WTC11 (cell line): ENCODE data around the gene ABCA13. TPM values are rescaled to one million over a fixed set of nuclear protein-coding genes. Genes with fewer than 3 reads are reported as not detected.

Experiments
- ATAC-seq: fragments of 200-7000 bp; cut with Tn5 transposase; 2 replicates; pipeline ENCODE4 v1.10.0; 2021; ENCODE audit warnings: mild to moderate bottlenecking, moderate library complexity
- Bru-seq: library from RNA; stranded (reverse); fragments of 400-500 nt; gene quantifications from one replicate; lab custom pipeline; 2021; lab: Mats Ljungman, UMichigan
- CTCF ChIA-PET: fragments of 300-600 bp; sonication (Branson Sonifier 250); formaldehyde crosslinking; loops from one replicate; lab custom pipeline; 2021; ENCODE audit warnings: antibody characterized with exemption; lab: Charles Lee
- POLR2A ChIA-PET: fragments of 350-600 bp; sonication (Branson Sonifier 250); formaldehyde crosslinking; loops from one replicate; lab custom pipeline; 2021; ENCODE audit warnings: antibody characterized with exemption; lab: Charles Lee
- DNase-seq: peaks from one replicate; pipeline ENCODE4 v3.0.0; 2021; ENCODE audit warnings: low spot score
- H3K27ac Mint-ChIP-seq: 2 replicates; pipeline ENCODE4 v1.8.0; 2021; ENCODE audit warnings: mixed read lengths
- H3K27me3 Mint-ChIP-seq: 2 replicates; pipeline ENCODE4 v1.8.0; 2021; ENCODE audit warnings: low read depth, mild to moderate bottlenecking, moderate library complexity, mixed read lengths
- H3K36me3 Mint-ChIP-seq: 2 replicates; pipeline ENCODE4 v1.8.0; 2021; ENCODE audit warnings: mixed read lengths
- H3K4me1 Mint-ChIP-seq: 2 replicates; pipeline ENCODE4 v1.8.0; 2022; ENCODE audit warnings: mixed read lengths
- H3K4me3 Mint-ChIP-seq: 2 replicates; pipeline ENCODE4 v1.8.0; 2021; ENCODE audit warnings: mild to moderate bottlenecking, moderate library complexity, mixed read lengths
- H3K9me3 Mint-ChIP-seq: 2 replicates; pipeline ENCODE4 v1.8.0; 2021; ENCODE audit warnings: mixed read lengths
- AFF4 ChIP-seq: sonication (generic); formaldehyde crosslinking; IDR thresholded peaks from 2 replicates; pipeline ENCODE4 v1.8.1; 2023; ENCODE audit warnings: mild to moderate bottlenecking, missing genetic modification reagents, borderline replicate concordance
- ATF1 ChIP-seq: sonication (generic); formaldehyde crosslinking; IDR thresholded peaks from 2 replicates; pipeline ENCODE4 v1.8.1; 2023; ENCODE audit warnings: mild to moderate bottlenecking, moderate library complexity, missing genetic modification reagents
- ATF6 ChIP-seq: sonication (generic); formaldehyde crosslinking; IDR thresholded peaks from 2 replicates; pipeline ENCODE4 v1.8.1; 2023; ENCODE audit warnings: mild to moderate bottlenecking, missing genetic modification reagents
- CTCF ChIP-seq: fragments of 200-600 bp; IDR thresholded peaks from 2 replicates; pipeline ENCODE4 v1.8.0; 2022; ENCODE audit warnings: antibody characterized with exemption
- E2F4 ChIP-seq: sonication (generic); formaldehyde crosslinking; IDR thresholded peaks from 2 replicates; pipeline ENCODE4 v1.8.1; 2022; ENCODE audit warnings: low read depth, mild to moderate bottlenecking, moderate library complexity, missing genetic modification reagents, borderline replicate concordance
- ELF4 ChIP-seq: sonication (generic); formaldehyde crosslinking; IDR thresholded peaks from 2 replicates; pipeline ENCODE4 v1.8.1; 2022; ENCODE audit warnings: low read depth, mild to moderate bottlenecking, moderate library complexity, missing genetic modification reagents
- ERG ChIP-seq: fragments of 250-450 bp; sonication (Bioruptor Pico); IDR thresholded peaks from 2 replicates; pipeline ENCODE4 v1.8.0; 2021; ENCODE audit warnings: mild to moderate bottlenecking
- FOXJ3 ChIP-seq: sonication (generic); formaldehyde crosslinking; IDR thresholded peaks from 2 replicates; pipeline ENCODE4 v1.9.0; 2021; ENCODE audit warnings: missing genetic modification reagents, mild to moderate bottlenecking, borderline replicate concordance
- HMGXB4 ChIP-seq: sonication (generic); formaldehyde crosslinking; IDR thresholded peaks from 2 replicates; pipeline ENCODE4 v1.8.1; 2023; ENCODE audit warnings: mild to moderate bottlenecking, moderate library complexity, missing genetic modification reagents
- IRF1 ChIP-seq: sonication (generic); formaldehyde crosslinking; IDR thresholded peaks from 2 replicates; pipeline ENCODE4 v1.8.0; 2023; ENCODE audit warnings: missing genetic modification reagents
- IRF2 ChIP-seq: sonication (generic); formaldehyde crosslinking; IDR thresholded peaks from 2 replicates; pipeline ENCODE4 v1.8.0; 2022; ENCODE audit warnings: low read depth, missing genetic modification reagents, borderline replicate concordance
- NR1H2 ChIP-seq: sonication (generic); formaldehyde crosslinking; IDR thresholded peaks from 2 replicates; pipeline ENCODE4 v1.9.0; 2021; ENCODE audit warnings: mild to moderate bottlenecking, moderate library complexity, missing genetic modification reagents
- SOX15 ChIP-seq: fragments of 250-450 bp; sonication (Bioruptor Pico); IDR thresholded peaks from 2 replicates; pipeline ENCODE4 v1.9.0; 2021; ENCODE audit warnings: mild to moderate bottlenecking
- SP1 ChIP-seq: sonication (generic); formaldehyde crosslinking; conservative IDR thresholded peaks from 2 replicates; pipeline ENCODE4 v1.8.1; 2022; ENCODE audit warnings: missing genetic modification reagents
- USF2 ChIP-seq: sonication (generic); formaldehyde crosslinking; IDR thresholded peaks from 2 replicates; pipeline ENCODE4 v1.8.1; 2023; ENCODE audit warnings: mild to moderate bottlenecking, missing genetic modification reagents, moderate library complexity
- ZNF317 ChIP-seq: sonication (generic); formaldehyde crosslinking; IDR thresholded peaks from 2 replicates; pipeline ENCODE4 v1.8.1; 2023; ENCODE audit warnings: low read depth, mild to moderate bottlenecking, moderate library complexity, missing genetic modification reagents, borderline replicate concordance
- ZNF512 ChIP-seq: sonication (generic); formaldehyde crosslinking; IDR thresholded peaks from 2 replicates; pipeline ENCODE4 v1.8.1; 2022; ENCODE audit warnings: missing genetic modification reagents, borderline replicate concordance
- long read RNA-seq, 3 experiments: library from RNA in 1 of 3; library from capped mRNA in 1 of 3; library from polyadenylated mRNA in 1 of 3; unstranded in 2 of 3; stranded (forward) in 1 of 3; transcript quantifications; one replicate each; pipeline ENCODE4 v2.0.0, GENCODE V29; 2021
- total RNA-seq: library from RNA; stranded (reverse); gene quantifications from 3 replicates; pipeline ENCODE4 v1.2.3, GENCODE V29; 2021

The ABCA13 gene
- total RNA-seq: 0.02 to 0.05 TPM (median 0.04 TPM) in 3 replicates
- Bru-seq, nascent RNA: percentile 5 among the genes with signal in this experiment
- long read RNA-seq, experiment 1, partial matches to known transcripts: 2 of 2 reads
- long read RNA-seq, experiment 1, other reads (novel, unspliced or antisense): 0 of 2 reads
- long read RNA-seq, experiment 2: 0 reads
- long read RNA-seq, experiment 3: 0 reads

- DNase-seq (no peak), ATAC-seq (no peak)
- peaks cover 38% of the 10 kb centered on the region for H3K9me3 Mint-ChIP-seq
- H3K27ac Mint-ChIP-seq: no peak within 1 kb of the TSS
- peaks cover 21% of the 10 kb centered on the region for H3K36me3 Mint-ChIP-seq
- POLR2A ChIA-PET: no interaction called here
- no peak within 1 kb of the TSS for H3K4me3 Mint-ChIP-seq
- no peak for TF ChIP-seq IRF1 (CRISPR knock-in tag)
- TF ChIP-seq E2F4 (CRISPR knock-in tag): no peak
- no peak for TF ChIP-seq ATF6 (CRISPR knock-in tag)
- no peak for TF ChIP-seq FOXJ3
- no peak for TF ChIP-seq USF2
- no peak for TF ChIP-seq SOX15
- TF ChIP-seq ATF1 (CRISPR knock-in tag): no peak
- TF ChIP-seq ZNF317 (CRISPR knock-in tag): no peak
- no peak for TF ChIP-seq ELF4 (CRISPR knock-in tag)
- no peak for TF ChIP-seq NR1H2 (CRISPR knock-in tag)
- no peak for TF ChIP-seq SP1
- TF ChIP-seq IRF2: no peak
- no peak for TF ChIP-seq AFF4 (CRISPR knock-in tag)
- TF ChIP-seq, all 79 proteins: peak for 0
- CTCF ChIA-PET: no interaction called here
- Mint-ChIP-seq H3K4me1 (peaks cover 4% of the 10 kb centered on the region), H3K27me3 (peaks cover 9% of the 10 kb centered on the region)
Measured at GRCh38 chr7:48171202-48171601, at the start of gene ABCA13. ABCA13 (plus strand) TSS chr7:48171458; CDS start chr7:48171484, 26 bp downstream.

- Mint-ChIP-seq H3K4me1 (peaks cover 15% of the 10 kb centered on the region), H3K27ac (no peak overlapping the region), H3K27me3 (no peaks in the 10 kb centered on the region; the same call in 1 of the 2 replicates), H3K4me3 (no peak overlapping the region), H3K9me3 (peaks cover 42% of the 10 kb centered on the region), H3K36me3 (peaks cover 13% of the 10 kb centered on the region)
- DNase-seq: no peak
- ChIA-PET POLR2A (no interaction called here), CTCF (interaction anchor here (1.5 kb wide), 1 partner anchor 29 kb away, joined by 3 read pairs; no protein-coding TSS in a partner anchor)
- TF ChIP-seq ERG (CRISPR knock-in tag): no peak
- no peak for TF ChIP-seq HMGXB4 (CRISPR knock-in tag)
- TF ChIP-seq CTCF: no peak
- TF ChIP-seq ZNF512 (CRISPR knock-in tag): peak; percentile 75; the same call in 1 of the 2 replicates
- no peak for TF ChIP-seq USF2
- no peak for ATAC-seq
Measured at GRCh38 chr7:48126037-48126436, 45.2 kb upstream of the ABCA13 start.
